ENCODE results near the gene ABCA12.

ABCA12 gene

DNA sequence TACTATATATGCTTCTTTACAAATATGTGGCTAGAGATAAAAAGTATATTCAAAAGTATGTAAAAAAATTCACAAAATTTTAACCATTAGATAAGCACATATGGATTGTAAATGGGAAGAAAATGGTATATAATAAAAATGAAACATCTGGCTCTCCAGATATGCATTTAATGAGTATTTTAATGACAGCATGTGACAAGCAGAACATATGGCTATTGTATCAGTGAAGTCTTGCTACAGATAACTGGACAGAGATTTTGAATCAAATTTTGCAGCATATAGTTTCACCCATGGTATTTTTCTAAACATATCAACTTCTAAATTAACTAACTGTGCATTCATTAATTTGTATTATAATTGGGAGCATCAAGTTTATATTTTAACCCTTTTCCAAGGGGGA, 5.0 kb upstream of the ABCA12 start:
- Mint-ChIP-seq H3K4me3 (no peak overlapping the region), H3K4me1 (no peaks in the 10 kb centered on the region), H3K27me3 (peaks cover 10% of the 10 kb centered on the region), H3K36me3 (no peaks in the 10 kb centered on the region), H3K27ac (no peak overlapping the region), H3K9me3 (no peaks in the 10 kb centered on the region)
- ATAC-seq, result no peak

DNA sequence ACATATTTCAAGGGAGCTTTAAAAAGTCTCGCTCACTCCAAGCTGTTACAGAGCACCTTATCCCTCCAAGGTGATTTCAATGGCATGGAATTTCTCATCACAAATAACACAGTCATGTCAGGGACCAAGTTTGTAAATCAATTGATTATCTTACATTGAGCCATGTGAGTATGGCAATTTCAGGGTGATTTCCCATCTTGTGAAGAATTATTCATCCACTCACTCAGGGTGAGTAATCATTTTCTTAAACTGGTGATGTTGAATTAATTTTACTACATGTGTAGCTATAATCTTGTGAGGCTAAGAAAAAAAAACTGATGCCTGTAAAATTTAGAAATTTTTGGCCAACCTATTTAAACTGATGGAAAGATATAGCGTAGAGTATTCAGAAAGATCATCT, 3.3 kb upstream of the ABCA12 start:
- ATAC-seq, result no peak
- Mint-ChIP-seq H3K36me3 (no peaks in the 10 kb centered on the region), H3K27ac (no peak overlapping the region), H3K4me1 (no peaks in the 10 kb centered on the region), H3K9me3 (no peaks in the 10 kb centered on the region), H3K4me3 (no peak overlapping the region), H3K27me3 (peaks cover 19% of the 10 kb centered on the region)

DNA sequence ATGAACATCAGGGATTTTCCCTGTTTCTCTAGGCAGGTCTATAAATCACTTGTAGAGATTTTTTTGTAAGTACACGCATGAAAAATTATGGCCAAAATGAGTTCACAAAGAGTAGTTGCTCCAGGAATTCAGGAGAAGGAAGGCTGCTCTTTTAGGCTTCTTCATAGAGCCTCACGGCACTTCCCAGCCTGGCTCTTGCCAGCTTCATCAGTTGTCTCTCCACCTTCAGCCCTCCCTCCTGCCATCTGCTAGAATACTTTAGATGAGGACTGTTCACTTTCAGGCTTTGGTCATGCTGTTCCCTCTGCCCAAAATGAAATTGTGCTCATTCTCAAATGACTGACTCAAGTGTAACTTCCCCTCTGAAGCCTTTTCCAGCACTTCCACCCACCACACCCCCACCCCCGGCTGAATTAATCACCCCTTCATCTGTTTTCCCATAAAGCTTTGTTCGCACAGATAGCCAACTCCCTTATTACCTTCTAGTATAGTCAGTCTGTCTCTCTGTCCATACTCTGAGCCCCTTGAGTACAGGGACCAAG, 1.8 kb upstream of the ABCA12 start:
- Mint-ChIP-seq H3K27ac (no peak overlapping the region), H3K27me3 (peaks cover 19% of the 10 kb centered on the region), H3K4me1 (no peaks in the 10 kb centered on the region), H3K36me3 (no peaks in the 10 kb centered on the region), H3K9me3 (no peaks in the 10 kb centered on the region), H3K4me3 (no peak overlapping the region)
- no peak for ATAC-seq

DNA sequence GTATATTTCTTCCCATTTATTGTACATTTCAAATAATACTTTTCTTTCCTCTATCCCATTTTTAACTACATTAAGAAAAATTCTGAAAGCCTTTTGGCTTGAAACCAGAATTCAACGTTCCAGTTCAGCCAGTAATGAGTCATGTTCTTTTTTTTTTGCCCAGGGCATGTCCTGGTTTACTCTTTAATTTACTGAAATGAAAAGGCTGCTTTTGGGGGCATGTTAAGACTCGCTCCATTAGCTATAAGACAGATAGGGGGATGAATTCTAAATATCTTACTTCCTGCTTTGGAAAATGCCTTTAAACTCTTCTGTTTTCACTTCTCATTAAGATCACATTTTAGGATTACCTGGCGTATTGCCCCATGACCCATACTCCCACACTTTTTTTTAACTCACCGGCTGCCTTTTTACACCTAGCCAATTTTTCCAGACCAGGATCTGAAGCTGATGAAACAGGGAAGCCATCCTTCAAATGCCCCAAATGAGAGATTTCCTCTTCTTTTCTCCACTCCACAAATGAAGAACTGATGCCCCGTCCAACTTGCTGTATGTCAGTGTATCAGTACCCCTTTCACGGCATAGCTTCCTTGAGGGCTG, 585 bp downstream of the ABCA12 start:
- ATAC-seq, result no peak
- Mint-ChIP-seq H3K36me3 (no peaks in the 10 kb centered on the region), H3K27ac (no peak overlapping the region), H3K4me3 (no peak overlapping the region), H3K27me3 (peaks cover 19% of the 10 kb centered on the region), H3K9me3 (no peaks in the 10 kb centered on the region), H3K4me1 (no peaks in the 10 kb centered on the region)

DNA sequence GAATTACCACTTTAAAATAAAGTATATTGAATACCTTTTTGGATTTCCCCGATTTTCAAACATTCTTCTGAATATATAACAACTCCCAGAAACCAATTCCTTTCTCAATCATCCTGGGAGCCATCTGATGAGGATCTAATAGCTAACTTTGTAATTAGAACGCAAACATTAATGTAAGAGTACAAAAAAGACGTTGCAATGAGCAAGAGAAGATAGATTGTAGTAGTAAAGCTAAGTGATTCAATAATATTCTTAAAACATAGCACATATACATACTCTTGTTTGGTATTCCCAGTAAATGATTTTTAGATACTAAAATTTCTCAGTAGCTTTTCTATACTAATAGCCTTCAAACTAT, 1.1 kb downstream of the ABCA12 start:
- H3K9me3 Mint-ChIP-seq, result no peaks in the 10 kb centered on the region
- H3K27me3 Mint-ChIP-seq, result peaks cover 19% of the 10 kb centered on the region
- H3K4me1 Mint-ChIP-seq, result no peaks in the 10 kb centered on the region
- H3K27ac Mint-ChIP-seq, result no peak overlapping the region
- no peak overlapping the region for H3K4me3 Mint-ChIP-seq
- no peak for ATAC-seq
- no peaks in the 10 kb centered on the region for H3K36me3 Mint-ChIP-seq

DNA sequence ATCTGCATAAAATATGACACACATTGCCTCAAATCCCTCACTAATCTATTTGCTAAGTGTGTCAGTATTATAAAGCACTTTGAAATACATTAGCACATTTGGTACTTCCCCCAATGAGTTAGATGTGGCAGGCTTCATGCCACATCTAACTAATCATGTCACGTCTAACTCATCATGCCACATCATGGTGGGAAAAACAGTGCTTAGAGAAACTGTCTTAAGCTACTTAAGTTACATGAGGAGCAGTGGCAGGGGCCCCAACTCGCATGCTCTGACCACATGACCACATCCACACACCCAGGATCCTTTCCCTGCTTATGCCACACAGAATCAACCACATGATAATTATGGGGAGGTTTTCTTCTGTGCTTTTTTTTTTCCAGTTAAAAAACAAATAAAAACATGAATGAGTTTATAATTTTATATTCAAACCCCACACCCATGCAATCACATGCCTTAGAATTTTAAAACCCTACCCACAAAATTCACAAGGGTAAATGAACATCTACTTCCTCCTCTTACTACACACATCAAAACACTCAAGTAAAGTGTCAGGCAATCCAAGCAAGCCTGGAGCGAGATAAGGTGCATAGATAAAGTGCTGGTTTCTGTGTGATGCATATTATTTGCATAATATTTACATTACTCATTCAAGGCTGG, 1.6 kb downstream of the ABCA12 start:
- Mint-ChIP-seq H3K36me3 (no peaks in the 10 kb centered on the region), H3K4me1 (no peaks in the 10 kb centered on the region), H3K4me3 (no peak overlapping the region), H3K9me3 (no peaks in the 10 kb centered on the region), H3K27ac (no peak overlapping the region), H3K27me3 (peaks cover 19% of the 10 kb centered on the region)
- no peak for ATAC-seq

DNA sequence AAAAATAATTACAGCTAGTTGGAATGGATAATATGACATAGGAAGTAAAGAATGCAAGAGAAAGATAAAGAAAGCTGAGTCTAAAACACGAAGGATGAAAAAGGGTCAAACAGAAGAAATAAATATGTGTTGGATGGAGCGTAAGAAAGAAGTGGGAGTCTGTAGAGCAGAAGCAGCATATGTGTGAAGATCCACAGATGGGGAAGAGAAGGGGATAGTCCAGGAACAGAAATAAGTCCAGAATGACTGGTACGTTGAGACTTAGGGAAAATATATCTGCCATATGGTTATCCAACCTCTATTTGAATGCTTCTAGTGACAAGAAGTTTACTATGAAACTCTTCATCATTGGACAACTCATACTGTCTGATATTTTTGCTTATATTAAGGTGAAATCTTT, 18.0 kb downstream of the ABCA12 start:
- no peak for ATAC-seq
- no peak overlapping the region for H3K4me3 Mint-ChIP-seq
- H3K4me1 Mint-ChIP-seq, result no peaks in the 10 kb centered on the region
- H3K36me3 Mint-ChIP-seq, result no peaks in the 10 kb centered on the region
- no peaks in the 10 kb centered on the region for H3K27me3 Mint-ChIP-seq
- H3K9me3 Mint-ChIP-seq, result peaks cover 14% of the 10 kb centered on the region
- H3K27ac Mint-ChIP-seq, result no peak overlapping the region

DNA sequence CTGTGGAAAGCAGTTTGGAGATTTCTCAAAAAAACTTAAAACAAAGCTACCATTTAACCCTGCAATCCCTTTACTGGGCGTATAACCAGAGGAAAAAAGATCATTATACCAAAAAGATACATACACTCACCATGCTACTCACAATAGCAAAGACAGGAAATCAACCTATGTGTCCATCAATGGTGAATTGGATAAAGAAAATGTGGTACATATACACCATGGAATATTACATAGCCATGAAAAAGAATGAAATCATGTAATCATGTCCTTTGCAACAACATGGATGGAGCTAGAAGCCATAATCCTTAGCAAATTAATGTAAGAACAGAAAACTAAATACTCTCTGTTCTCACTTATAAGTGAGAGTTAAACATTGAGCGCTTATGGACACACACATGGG, 18.6 kb downstream of the ABCA12 start:
- H3K4me1 Mint-ChIP-seq, result no peaks in the 10 kb centered on the region
- no peaks in the 10 kb centered on the region for H3K36me3 Mint-ChIP-seq
- H3K27me3 Mint-ChIP-seq, result no peaks in the 10 kb centered on the region
- ATAC-seq, result no peak
- H3K4me3 Mint-ChIP-seq, result no peak overlapping the region
- peaks cover 14% of the 10 kb centered on the region for H3K9me3 Mint-ChIP-seq
- H3K27ac Mint-ChIP-seq, result no peak overlapping the region

DNA sequence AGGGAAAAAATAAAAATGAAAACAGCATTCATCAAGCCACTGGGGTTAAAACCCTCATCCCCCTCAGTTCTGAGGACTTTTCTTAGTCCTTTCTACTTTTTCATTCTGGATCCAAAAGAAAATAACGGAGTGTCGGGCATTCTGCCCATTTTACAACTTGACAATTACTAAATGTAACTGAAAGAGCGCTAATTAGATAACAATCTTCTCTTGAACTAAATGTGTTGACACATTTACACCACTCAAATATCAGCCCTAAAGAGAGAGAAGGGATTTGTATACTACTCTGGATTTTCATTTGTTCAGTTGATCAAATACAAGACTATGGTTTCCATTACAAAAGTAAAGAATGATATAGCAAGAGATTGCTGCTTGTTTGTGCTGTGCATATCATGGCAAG, 27.5 kb downstream of the ABCA12 start:
- no peak overlapping the region for H3K27ac Mint-ChIP-seq
- no peaks in the 10 kb centered on the region for H3K27me3 Mint-ChIP-seq
- ATAC-seq, result no peak
- H3K4me3 Mint-ChIP-seq, result no peak overlapping the region
- no peaks in the 10 kb centered on the region for H3K36me3 Mint-ChIP-seq
- H3K4me1 Mint-ChIP-seq, result no peaks in the 10 kb centered on the region
- no peaks in the 10 kb centered on the region for H3K9me3 Mint-ChIP-seq

DNA sequence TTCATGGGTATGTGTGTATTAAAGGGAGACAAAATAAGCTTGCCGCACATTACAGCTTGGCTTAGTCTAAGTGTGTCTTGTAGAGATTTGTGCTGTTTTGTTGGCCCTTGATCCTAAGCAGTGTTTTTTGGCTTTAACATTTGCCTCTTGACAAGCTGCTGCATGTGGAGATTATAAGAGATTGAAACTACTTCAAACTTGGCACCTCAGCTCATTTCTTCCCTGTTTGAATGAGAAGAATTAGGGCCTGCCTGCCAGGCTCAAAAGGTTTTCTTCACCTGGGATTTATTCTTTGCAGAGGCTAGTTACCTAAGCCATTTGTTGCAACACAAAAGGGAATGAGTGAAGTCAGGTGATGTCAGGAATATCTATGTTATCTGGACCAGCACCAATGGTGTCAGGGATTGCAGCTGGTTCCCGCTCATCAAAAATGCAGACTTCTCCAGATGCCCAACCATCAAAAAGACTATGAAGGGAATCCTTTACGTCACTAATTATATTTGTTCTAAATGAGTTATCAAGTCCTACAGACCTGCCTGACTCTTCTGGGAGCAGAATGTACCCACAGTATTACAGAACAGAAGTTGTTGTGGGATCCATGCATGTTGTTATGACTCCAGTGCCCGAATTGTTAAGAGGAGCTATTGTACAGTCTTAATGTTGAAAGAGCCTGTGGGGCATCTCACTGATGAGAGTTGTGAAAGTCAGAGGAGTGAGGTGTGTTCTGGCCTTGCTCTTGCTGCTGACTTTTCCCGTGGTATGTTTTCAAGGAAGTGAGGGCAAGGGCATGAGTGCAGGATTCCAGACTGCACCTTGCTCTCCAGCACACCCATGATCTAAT, 31.0 kb downstream of the ABCA12 start:
- Mint-ChIP-seq H3K4me3 (no peak overlapping the region), H3K9me3 (no peaks in the 10 kb centered on the region), H3K4me1 (no peaks in the 10 kb centered on the region), H3K27ac (no peak overlapping the region), H3K27me3 (no peaks in the 10 kb centered on the region), H3K36me3 (no peaks in the 10 kb centered on the region)
- no peak for ATAC-seq

DNA sequence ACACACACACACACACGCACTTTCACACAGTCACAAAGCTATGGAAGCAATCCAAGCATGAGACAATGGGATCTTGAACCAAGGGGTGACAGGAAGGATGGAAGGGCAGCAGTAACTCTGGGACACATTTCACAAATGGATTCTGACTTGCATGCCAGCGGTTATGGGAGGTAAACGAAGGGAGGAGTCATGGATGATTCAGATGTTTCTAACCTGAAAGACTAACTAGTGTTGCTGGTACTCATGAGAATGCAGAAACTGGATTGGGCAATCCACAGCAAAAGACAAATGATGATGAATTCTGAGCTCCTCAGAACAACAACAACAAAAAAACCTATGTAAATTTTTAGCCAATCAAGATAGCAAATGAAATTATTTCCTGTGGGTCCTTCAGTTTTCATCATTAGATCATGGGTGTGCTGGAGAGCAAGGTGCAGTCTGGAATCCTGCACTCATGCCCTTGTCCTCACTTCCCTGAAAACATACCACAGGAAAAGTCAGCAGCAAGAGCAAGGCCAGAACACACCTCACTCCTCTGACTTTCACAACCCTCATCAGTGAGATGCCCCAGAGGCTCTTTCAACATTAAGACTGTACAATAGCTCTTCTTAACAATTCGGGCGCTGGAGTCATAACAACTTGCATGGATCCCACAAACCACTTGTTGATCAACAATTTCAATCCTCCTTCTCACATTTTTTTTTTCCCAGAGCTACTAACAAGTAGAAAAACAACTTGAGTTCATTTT, 32.6 kb downstream of the ABCA12 start:
- Mint-ChIP-seq H3K27ac (no peak overlapping the region), H3K9me3 (no peaks in the 10 kb centered on the region), H3K36me3 (no peaks in the 10 kb centered on the region), H3K4me3 (no peak overlapping the region), H3K27me3 (no peaks in the 10 kb centered on the region), H3K4me1 (no peaks in the 10 kb centered on the region)
- no peak for ATAC-seq

DNA sequence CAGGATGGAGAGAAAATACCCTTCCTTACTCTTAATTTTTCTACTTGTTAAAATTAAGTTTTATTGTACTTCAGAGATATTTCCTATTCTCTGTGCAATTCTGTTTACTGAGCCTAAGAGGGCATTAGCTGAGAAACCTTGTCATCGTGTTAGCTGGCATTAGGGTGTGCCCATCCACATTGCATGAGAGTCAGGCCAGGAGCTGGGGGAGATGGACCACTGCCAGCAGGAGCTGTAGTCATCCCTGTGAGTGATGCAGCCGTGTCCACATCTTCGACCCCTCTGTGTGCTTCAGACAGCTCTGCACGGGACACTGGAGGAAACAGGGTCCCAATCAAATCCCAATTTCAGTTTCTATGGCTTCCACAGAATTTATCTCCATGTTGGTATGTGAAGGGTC, 34.2 kb downstream of the ABCA12 start:
- ATAC-seq, result no peak
- Mint-ChIP-seq H3K4me3 (no peak overlapping the region), H3K4me1 (no peaks in the 10 kb centered on the region), H3K9me3 (no peaks in the 10 kb centered on the region), H3K27me3 (no peaks in the 10 kb centered on the region), H3K36me3 (no peaks in the 10 kb centered on the region), H3K27ac (no peak overlapping the region)

DNA sequence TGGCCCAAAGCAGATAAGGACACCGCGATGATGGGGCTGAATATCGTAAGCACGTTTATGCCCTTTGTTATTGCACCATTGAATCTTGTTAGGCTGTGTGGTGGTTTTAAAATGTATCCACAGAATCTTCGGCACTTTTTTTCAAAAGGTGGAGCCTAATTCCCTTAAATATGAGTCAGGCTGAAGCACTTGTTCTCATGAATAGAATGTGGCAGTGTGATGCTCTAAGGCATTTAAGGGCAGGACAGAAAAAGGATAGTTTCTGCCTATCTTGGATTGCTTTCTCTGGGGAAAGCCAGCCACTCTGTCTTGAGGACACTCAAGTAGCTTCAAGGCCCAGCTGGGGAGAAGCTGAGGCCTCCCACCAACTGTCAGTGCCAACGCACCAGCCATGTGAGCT, 39.6 kb downstream of the ABCA12 start:
- Mint-ChIP-seq H3K27me3 (no peaks in the 10 kb centered on the region), H3K4me3 (no peak overlapping the region), H3K27ac (no peak overlapping the region), H3K9me3 (no peaks in the 10 kb centered on the region), H3K36me3 (no peaks in the 10 kb centered on the region), H3K4me1 (no peaks in the 10 kb centered on the region)
- peak; percentile 20 for ATAC-seq

DNA sequence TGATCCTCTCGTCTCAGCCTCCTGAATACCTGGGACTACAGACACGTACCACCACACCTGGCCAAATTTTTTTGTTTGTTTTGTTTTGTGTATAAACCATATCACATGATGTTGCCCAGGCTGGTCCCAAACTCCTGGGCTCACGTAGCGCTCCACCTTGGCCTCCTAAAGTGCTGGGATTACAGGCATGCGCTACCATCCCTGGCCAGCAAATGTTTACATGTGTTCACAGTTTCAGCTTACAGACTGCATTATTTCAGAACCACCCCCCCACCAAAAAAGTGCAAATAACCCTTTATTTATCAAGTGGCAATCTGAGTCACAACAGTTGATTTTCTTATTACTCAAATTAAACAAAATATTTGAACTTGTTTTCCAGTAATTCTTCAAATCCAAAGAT, 54.3 kb downstream of the ABCA12 start:
- Mint-ChIP-seq H3K27ac (no peak overlapping the region), H3K9me3 (no peaks in the 10 kb centered on the region), H3K36me3 (no peaks in the 10 kb centered on the region), H3K4me3 (no peak overlapping the region), H3K27me3 (no peaks in the 10 kb centered on the region), H3K4me1 (no peaks in the 10 kb centered on the region)
- ATAC-seq, result no peak

DNA sequence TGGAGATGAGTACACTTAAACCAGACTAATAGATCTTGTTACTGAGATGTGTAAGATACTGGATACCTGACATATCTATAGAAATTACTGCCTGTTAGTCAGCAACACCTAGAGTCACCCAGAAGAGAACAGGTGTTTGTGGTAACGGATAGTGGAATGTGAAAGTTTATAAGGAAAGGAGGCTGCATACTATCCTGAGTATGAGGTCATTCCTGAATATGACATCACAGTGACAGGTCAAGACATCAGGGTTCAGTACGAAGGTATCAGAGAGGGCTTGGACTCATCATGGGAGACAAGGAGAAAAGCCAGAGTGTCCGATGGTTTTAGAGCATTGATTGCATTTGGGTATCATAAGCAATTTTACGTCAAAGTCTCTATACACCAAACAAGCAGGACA, 55.3 kb downstream of the ABCA12 start:
- ATAC-seq, result no peak
- H3K36me3 Mint-ChIP-seq, result no peaks in the 10 kb centered on the region
- H3K27ac Mint-ChIP-seq, result no peak overlapping the region
- H3K27me3 Mint-ChIP-seq, result no peaks in the 10 kb centered on the region
- no peak overlapping the region for H3K4me3 Mint-ChIP-seq
- H3K9me3 Mint-ChIP-seq, result no peaks in the 10 kb centered on the region
- no peaks in the 10 kb centered on the region for H3K4me1 Mint-ChIP-seq

Data from stimulated activated memory B cell treated with anti-CD40 and anti-IgM and Interleukin-4, amounts not matched to agents 10 μg/mL and 1 μg/mL and 100 μg/mL, for 72 hours (primary cell).